Stimulated activated CD8-positive, alpha-beta memory T cell treated with anti-CD3 and anti-CD28 coated beads, Interleukin-2, amount 100 ng/mL, for 1 hour (primary cell): ENCODE results near the gene TRMT5.

Experiments
- DNase-seq, 2 donors: peaks; one replicate each; pipeline ENCODE4 v3.0.0-alpha.2; 2020; ENCODE audit warnings: low read depth in 2 of 2

The TRMT5 gene, protein sequence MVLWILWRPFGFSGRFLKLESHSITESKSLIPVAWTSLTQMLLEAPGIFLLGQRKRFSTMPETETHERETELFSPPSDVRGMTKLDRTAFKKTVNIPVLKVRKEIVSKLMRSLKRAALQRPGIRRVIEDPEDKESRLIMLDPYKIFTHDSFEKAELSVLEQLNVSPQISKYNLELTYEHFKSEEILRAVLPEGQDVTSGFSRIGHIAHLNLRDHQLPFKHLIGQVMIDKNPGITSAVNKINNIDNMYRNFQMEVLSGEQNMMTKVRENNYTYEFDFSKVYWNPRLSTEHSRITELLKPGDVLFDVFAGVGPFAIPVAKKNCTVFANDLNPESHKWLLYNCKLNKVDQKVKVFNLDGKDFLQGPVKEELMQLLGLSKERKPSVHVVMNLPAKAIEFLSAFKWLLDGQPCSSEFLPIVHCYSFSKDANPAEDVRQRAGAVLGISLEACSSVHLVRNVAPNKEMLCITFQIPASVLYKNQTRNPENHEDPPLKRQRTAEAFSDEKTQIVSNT

DNA sequence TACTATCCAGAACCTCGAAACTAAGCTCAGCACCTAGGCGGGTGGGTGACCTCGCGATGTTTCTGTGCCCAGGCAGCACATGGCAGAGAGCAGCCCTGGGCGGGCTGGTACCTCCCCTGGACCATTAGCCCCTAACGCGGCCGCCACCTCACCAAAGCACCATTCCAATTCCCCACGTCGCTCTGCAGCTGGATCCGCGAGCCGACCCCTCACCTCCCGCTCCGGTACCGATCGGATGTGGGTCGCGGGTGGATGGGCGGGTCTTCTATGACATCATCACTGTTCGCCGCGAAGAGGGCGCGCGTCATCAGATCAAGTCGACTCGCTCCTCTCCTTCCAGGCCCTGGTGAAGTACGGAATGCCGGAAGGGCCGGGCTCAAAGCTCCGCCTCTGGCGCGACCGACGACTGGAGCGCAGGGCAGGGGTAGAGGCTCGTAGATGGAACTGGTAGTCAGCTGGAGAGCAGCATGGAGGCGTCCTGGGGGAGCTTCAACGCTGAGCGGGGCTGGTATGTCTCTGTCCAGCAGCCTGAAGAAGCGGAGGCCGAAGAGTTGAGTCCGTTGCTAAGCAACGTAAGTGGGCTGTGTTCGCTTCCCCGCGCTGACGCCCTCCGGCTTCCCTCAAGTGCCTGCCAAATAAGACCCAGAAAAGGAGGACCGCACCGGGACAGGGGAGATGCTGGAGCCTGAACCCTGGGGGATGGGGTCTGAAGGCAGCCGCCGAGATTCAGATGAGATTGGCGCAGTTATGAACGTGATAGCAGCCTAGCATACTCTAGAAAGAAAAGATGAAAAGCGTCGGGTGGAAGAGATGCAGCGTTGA is at the start of gene TRMT5, which contains the start of gene SLC38A6:
Gene TRMT5, minus strand, starts transcription at position 269 of the 822 bp plus-strand sequence. Its CDS starts 106 bp downstream, at position 163.
Gene SLC38A6, plus strand, starts transcription at position 435 of the 822 bp plus-strand sequence. Its CDS starts 33 bp downstream, at position 468.
- peak; percentile 79 to 88 for DNase-seq

DNA sequence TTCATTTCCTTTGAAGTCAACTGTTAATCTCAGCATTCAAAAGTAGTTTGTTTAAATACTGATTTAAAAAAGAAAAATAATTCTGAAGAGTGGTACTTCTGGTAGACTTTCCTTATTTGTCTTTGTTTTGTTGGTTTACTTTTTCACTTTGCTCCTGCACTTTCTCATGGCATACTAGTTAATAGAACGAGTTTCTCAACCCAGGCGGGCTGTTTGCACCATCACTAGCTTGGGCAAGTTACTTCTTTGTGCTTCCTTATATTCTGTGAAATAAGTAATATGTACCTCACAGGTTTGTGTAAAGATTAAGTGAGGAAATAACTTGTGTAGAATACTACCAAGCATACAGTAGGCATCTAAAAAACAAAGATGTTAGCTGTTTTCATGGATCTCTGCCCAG is 45.6 kb upstream of the TRMT5 start:
- no peak for DNase-seq

DNA sequence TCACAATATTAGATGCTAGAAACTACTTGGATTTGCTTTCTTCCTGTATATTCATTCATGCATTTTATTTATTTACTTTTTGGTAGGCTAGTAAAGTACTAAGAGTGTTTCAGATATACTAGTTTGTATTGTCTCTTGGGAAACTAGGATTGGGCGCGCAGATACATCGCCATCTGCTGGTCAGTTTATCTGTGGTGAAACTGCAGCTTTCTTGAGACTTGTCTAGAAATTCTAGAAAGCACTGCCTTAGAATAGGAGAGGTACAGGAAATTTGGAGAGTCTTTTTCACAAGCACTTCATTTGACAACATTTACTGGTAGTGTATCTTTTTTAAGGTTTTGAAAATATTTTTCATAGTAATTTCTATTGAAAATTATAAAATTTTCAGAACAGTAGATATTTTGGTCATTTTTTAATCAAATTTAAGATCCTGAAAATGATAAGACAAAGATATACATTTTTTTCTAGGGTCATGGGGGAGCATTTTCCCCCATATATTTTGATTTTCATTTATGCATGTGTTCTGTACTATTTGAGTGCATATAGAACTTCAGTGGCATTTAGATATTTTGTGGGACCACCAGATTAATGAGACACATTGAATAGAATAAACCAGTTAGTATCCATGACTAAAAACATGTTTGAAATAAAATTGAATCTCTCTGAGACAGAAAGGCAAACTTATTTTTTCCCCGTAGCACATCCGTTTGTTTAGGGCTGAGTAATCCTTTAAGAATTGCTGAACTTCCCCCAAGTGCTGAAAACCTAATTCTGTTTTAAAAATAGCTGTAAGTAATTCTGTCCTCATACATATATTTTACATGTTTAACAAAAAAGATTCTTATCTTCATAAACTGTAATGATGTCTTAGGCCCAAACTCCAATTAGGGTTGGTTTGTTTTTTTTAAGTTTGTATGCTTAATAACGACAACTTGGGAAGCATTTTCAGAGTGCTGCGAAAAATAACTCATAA is 44.7 kb upstream of the TRMT5 start:
- peak; percentile 11 to 14 for DNase-seq

DNA sequence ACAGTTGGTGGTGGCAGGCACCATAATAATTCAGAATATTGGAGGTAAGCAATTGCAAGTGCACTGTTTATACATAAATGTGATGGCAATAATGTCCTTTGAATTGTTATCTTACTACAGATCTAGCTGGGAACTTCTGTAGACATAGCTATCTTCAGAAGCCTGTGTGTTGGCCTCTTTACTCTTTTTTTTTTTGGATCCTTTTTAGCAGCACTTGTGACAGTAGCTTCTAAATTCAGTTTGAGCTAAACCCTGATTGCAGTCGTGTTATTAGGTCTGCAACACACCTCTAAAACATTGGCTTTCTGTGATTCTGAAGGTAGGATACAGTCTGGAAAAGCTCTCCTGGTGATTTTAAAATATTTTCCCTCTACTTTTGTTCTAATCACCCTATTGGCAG is 38.7 kb upstream of the TRMT5 start:
- no peak for DNase-seq

DNA sequence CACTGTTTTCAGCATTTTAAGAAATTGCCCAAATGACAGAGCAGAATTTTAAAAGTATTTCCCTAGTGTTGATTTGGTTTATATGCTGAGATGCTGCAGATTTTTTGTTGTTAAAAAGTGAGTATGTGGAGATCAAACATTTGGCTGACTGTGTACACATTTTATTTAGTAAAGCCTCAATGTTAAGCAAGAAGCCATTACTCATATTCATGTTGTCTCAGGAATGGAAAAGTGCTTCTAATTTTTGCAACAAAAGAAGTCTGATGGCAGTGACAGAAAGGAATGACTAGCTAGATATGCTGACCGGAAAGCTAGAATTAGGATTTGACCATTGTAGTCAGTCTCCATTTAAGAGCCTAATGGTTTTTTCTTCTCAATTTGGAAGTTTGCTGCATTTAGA is 22.7 kb upstream of the TRMT5 start:
- no peak for DNase-seq

DNA sequence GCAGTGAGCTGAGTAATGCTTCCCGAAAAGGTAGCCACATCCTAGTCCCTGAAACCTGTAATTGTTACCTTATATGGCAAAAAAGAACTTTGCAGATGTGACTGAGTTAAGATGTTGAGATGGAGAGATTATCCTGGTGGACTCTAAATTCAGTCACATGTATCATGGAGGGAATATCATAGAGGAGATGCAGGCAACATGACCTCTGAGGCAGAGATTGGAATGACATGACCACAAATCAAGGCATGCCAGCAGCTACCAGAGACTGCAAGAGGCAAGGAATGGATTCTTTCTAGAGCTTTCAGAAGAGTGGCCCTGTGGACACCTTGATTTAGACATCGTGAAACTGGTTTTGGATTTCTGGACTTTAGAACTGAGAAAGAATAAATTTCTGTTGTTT is 18.7 kb upstream of the TRMT5 start:
- no peak for DNase-seq

DNA sequence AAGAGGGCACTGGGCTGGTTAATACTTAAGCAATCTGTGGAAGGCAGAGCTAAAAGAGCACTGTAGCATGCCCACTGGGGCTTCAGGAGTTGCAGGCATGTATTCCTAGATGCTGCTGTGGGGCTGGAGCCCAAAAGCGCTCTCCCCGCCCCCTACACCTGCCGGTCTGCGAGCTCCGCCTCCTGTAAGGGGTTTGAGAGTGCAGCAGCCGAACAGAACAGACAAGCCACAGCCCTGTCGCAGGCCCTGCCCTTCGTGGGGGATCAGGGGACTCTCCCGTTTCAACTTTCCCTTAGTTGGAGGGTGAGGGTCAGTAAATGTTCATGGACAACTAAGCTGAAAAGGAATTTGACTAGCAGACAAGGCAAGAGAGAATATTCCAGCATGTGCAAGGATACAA is 17.7 kb upstream of the TRMT5 start:
- DNase-seq: no peak

DNA sequence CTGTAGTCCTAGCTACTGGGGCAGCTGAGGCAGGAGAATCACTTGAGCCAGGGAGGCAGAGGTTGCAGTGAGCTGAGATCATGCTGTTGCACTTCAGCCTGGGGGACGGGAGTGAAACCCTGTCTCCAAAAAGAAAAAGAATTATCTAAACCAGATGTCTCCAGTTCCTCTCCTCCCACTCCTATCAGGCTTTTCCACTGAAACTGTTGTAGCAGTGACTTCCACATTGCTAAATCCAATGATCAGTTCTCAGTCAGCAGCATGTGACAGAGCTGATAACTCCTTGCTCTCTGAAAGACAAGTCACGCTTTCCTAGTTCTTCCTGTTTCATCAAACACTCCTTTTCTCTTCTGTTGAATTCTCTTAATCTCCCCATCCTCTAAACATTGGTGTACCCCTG is 8.7 kb upstream of the TRMT5 start:
- no peak for DNase-seq

DNA sequence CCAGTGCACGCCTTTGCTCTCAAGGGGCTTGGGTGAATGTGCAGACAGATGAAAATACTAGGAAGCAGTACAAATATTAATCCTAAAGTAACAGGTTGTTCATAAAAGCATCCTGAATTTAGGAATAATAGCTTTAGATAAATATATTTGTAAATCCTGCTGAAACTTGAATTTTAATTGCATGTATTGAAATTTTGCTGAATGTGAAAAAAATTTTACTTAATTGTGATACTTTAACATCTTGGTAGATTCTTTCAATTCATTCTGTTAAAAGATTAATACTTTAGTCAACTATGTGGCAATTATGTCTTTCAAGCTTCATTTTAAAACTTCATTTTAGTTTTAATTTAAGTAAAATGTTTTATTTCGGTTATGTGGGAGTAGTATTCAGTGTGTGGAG is 5.6 kb upstream of the TRMT5 start:
- no peak for DNase-seq

DNA sequence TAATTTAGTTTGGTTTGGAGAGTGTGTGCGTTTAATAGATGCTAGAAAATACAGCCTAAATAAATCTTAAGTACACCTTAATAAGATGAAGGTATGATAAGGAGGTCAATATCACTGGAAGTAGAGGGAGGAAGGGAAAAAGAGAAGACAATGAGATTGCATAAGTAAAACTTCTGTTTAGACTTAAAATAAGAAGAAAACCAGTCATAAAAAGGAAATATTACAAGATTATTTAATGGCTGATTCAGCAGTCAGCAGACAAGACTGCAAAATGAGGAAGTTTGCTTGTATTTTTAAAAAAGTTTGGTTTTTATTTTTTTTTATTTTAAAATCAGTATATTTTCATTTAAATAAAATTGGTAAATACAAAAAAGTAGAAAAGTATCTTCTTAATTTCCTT is 3.3 kb upstream of the TRMT5 start:
- DNase-seq: no peak

DNA sequence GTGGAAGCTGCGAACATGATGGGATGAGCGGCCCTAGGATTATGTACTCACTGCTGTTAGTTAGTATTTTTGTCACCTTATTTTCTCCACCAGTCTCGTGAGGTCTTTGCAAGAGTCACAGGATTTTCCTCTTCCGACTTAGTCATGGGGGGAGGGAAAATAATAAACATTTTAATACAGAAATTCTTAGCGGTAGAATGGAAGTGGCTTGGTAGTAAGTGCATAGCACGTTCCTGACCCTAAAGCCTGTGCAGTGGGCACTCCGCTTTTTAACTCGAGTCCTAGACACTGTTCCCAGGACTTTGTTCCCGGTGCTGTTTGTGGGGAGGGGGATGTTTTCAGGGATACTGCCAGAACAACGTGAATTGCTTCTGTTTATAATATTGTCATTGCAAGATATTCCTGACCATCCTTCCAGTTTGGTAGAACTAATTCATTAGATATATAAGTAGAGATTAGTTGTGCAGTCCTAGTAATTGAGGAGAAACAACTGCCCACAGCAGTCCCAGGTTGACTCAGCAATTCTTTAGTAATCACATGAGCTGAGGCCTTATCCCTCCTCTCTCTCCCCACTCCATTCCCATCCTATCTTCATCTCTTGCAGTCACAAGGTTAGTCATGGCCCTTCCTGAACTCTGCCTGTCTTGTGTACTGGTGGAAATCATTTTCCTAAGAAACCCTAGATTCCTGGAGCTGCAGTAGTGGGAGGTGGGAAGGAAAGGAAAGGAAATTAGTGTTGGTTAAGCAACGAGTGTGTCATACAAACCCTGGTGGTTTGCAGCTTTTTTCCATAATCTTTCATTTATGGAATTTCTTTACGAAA is 965 bp upstream of the TRMT5 start:
- no peak for DNase-seq

DNA sequence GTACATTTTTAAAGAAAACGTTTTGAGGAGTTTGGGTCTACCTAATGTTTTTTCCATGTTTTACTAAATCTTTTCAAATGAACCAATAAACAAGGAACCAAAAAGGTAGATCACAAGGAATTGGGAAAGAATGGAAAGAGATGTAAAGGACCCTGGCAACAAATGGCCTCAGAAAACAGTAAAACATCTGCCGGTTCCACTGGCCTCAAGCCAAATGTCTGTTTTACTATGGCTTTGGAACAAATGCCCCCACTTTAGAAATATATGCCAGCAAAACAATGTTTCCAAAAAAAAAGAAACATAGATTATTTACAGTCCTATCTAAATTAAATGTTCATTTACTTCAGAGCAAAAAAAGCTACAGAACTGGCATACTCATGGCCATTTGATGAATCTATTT is 3.0 kb downstream of the TRMT5 start:
- no peak for DNase-seq

DNA sequence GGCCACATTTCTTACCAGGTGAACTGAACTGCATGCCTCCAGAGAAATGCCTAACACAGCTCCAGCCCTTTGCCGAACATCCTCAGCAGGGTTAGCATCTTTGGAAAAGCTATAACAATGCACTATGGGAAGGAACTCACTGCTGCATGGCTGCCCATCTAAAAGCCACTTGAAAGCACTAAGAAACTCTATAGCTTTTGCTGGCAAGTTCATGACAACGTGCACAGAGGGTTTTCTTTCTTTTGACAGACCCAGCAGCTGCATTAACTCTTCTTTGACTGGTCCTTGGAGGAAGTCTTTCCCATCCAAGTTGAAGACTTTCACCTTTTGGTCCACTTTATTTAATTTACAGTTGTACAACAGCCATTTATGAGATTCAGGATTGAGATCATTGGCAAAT is 5.3 kb downstream of the TRMT5 start:
- DNase-seq: no peak

DNA sequence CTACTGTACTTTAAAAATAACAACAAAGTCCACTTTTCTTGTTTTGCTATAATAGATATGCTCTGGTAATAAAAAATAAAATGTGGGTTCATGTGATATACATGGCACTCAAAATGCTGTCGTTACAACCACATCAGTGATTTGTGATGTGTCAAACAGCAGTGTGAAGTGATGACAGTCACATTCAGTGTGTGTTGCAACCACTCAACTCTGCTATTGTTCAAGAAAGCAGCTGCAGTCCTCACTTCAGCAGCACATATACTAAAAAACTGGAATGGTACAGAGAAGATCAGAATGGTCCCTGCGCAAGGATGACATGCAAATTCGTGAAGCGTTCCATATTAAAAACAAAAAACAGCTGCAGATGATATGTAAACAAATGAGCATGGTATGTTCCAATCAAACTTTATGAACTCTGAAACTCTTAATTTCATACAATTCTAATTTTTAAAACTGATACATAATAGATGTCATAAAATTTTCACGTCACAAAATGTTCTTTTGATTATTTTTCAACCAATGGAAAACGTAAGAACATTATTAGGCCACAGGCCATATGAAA is 6.7 kb downstream of the TRMT5 start:
- DNase-seq: no peak

DNA sequence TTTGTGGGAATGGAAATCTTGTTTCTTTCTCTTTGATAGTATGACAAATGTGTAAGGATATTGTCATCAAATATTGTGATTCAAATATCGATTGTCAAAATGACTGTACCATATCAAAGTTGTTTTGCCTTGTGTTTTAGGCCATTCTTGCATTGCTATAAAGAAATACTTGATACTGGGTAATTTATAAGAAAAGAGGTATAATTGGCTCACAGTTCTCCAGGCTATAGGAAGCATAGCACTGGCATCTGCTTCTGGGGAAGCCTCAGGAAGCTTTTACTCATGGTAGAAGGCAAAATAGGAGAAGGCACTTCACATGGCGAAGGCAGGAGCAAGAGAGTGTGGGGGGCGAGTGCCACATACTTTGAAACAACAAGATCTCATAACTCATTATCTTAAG is 7.8 kb downstream of the TRMT5 start:
- no peak for DNase-seq

DNA sequence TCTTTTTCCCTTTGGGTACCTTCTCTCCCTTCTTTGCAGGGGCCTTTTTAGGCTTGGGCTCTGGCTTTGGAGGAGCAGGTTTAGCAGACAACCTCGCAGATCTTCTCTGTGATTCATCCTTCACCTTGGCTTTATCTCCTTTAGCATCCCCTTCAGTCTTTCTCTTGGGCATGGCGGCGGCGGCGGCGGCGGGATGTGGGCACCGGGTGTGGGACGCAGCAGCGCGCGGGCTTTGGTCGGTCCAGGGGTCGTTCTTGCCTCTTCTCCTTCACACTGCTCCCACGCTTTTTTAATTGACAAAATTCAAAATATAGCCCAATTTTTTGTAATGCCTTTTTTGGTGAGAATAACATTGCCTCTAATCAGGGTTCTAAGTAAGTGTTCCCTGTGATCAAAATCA is 8.6 kb downstream of the TRMT5 start:
- no peak for DNase-seq

DNA sequence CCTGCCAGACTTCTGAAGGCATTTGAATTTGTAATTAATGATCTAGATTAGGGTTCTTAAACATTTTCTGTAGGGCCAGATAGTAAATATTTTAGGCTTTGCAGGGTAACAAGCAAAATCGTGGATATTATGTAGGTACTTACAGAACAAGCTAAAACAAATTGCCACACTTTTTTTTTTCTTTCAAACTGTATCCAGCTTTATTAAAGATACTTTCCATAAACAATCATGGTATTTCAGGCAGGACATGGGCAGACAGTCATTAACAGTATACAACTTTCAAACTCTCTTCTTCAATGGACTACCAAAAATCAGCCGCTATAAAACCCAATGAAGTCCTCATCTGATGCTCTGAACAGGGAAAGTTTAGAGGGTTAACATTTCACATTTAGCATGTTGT is 9.6 kb downstream of the TRMT5 start:
- DNase-seq: no peak

DNA sequence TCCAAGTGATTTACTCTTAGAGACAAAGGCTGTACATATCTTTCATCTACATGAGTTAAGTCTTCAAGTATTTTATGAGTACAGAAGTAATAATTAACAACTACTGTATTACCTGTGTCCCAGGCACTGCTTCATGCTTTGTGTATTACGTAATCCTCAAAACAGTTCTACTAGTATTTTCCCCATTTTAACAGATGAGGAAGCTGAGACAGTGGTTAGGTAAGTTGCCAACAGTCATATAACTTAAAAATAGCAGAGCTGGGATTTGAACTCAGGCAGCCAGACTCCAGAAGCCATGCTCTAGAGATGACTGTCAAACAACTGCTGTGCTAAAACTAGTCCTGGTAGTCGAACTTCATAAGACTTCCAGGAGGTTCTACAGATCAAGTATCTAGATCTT is 10.7 kb downstream of the TRMT5 start:
- DNase-seq: no peak

DNA sequence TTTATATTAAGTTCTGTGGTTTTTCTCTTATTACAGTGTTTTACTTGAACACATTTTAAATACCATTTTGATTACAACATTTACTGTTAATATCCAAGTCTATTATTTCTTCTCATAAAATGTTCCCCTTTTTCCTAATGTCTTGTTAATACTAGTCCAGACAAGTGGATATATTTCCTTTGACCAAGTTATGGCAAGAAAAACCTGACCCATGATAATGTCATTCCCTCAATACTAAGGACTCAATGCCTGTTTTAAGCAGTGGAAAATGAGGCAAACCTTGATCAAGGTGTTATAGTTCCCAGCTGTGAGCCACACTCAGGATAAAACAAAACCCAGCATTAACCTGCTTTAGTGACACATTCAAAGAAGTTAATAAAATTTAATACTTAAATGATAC is 12.2 kb downstream of the TRMT5 start:
- DNase-seq: no peak

DNA sequence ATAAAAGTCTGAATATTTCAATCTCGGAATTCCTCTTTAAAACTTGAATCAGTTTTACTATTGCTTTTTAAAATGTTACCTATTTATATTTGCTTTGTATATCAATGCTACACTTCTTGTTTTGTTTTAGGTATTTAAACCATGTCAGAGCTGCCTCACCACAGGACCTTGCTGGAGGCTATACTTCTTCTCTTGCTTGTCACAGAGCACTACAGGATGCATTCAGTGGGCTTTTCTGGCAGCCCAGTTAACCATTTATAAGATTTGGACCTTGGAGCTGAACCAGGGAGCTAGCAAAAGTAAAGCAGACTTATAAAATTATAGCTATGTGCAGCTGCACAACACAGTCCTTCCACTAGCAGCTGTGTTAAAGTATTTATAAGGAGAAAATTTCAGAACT is 12.8 kb downstream of the TRMT5 start:
- no peak for DNase-seq
